Keratinocyte (primary cell): ENCODE data around the gene RANBP9.
A peak's percentile ranks its signal among the peaks of the same experiment; 100 is the strongest.

Source experiments
- EZH2 ChIP-seq: IDR thresholded peaks from one replicate; pipeline ENCODE4 v1.6.1; 2012; ENCODE audit warnings: inconsistent platforms, mild to moderate bottlenecking, low read length, moderate library complexity
- TF ChIP-seq, protein P1 (sequence below), 3 experiments: IDR thresholded peaks in 1 of 3; conservative IDR thresholded peaks in 1 of 3; optimal IDR thresholded peaks in 1 of 3; 2 replicates in 2 of 3; 3 replicates in 1 of 3; pipeline versions ENCODE3 to v1.5.1; 2011; ENCODE audit warnings: low read length in 3 of 3, mild to moderate bottlenecking in 3 of 3, moderate library complexity in 2 of 3, control low read depth in 1 of 3, inconsistent platforms in 1 of 3; ENCODE audit not compliant: insufficient read depth in 2 of 3; ENCODE audit errors: extremely low read depth in 1 of 3

DNA sequence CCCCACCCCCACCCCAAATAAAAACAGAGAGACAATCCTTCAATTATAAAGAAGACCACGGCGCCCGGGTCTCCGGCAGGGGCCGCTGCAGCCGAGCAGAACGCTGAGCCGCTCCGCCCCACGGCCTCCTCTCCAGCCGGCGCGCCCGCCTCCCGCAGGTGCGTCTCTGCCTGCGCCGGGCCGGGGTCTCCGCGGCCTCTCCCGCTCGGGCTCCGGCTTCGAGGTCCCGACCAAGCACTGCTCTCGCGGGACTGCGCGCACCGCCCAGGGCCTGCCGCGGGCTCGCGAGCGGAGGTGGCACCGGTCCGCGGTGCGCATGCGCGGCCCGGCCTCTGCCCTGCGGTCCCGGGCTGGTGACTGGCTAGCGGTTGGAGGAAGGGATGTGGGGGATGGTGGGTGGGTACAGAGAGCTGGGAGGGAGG, 137.5 kb downstream of the RANBP9 start:
- TF ChIP-seq, protein P1, sequence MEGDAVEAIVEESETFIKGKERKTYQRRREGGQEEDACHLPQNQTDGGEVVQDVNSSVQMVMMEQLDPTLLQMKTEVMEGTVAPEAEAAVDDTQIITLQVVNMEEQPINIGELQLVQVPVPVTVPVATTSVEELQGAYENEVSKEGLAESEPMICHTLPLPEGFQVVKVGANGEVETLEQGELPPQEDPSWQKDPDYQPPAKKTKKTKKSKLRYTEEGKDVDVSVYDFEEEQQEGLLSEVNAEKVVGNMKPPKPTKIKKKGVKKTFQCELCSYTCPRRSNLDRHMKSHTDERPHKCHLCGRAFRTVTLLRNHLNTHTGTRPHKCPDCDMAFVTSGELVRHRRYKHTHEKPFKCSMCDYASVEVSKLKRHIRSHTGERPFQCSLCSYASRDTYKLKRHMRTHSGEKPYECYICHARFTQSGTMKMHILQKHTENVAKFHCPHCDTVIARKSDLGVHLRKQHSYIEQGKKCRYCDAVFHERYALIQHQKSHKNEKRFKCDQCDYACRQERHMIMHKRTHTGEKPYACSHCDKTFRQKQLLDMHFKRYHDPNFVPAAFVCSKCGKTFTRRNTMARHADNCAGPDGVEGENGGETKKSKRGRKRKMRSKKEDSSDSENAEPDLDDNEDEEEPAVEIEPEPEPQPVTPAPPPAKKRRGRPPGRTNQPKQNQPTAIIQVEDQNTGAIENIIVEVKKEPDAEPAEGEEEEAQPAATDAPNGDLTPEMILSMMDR (optimal IDR thresholded peaks at IDR 0.05 in 1 of 3, IDR thresholded peaks at IDR 0.05 in 1 of 3, conservative IDR thresholded peaks at IDR 0.05 in 1 of 3; ENCODE audit: extremely low read depth in 1 of 3, insufficient read depth in 2 of 3, low read length in 3 of 3) = peak; percentile 16 to 49 (median 48)
- TF ChIP-seq EZH2 = no peak
